GM12891 (cell line): ENCODE results near the gene TCTN2.
A peak's percentile ranks its signal among the peaks of the same experiment; 100 is the strongest.

Experiments
- PAX5 ChIP-seq: IDR thresholded peaks from 2 replicates; pipeline ENCODE4 v1.6.1; 2011; ENCODE audit warnings: low read length, moderate library complexity, mild to moderate bottlenecking; ENCODE audit not compliant: insufficient read depth, severe bottlenecking
- POLR2A ChIP-seq: IDR thresholded peaks from 2 replicates; pipeline ENCODE4 v1.6.1; 2011; ENCODE audit warnings: low read depth, low read length, control low read depth
- POLR2AphosphoS5 ChIP-seq: IDR thresholded peaks from 2 replicates; pipeline ENCODE4 v1.6.1; 2011; ENCODE audit warnings: low read depth, low read length, control low read depth
- SPI1 ChIP-seq: IDR thresholded peaks from 2 replicates; pipeline ENCODE4 v1.6.1; 2011; ENCODE audit warnings: low read depth, low read length, control low read depth
- TAF1 ChIP-seq: IDR thresholded peaks from 2 replicates; pipeline ENCODE4 v1.6.1; 2011; ENCODE audit warnings: low read depth, low read length, control low read depth

GRCh38 chr12:123713398-123713797, 42.5 kb downstream of the TCTN2 start:
- TF ChIP-seq POLR2A (no peak), POLR2AphosphoS5 (no peak), SPI1 (no peak), TAF1 (0 out of 2 replicates have a peak, but pooled peaks have one; percentile 30), PAX5 (no peak)
